ENCODE results near the gene ZBTB46.

Gene ZBTB46

GRCh38 chr20:63693733-63694583 lies 137.1 kb downstream of the ZBTB46 start:
- DNase-seq (ENCODE audit: low spot score), result no peak

Data from Ammon's horn (tissue), 1 donor.